Ecto neural progenitor cell (in vitro differentiated cells): Measurements from ENCODE around the gene IP6K3.

Source experiments
- DNase-seq: peaks from one replicate; pipeline ENCODE4 v3.0.0-alpha.2; 2018; ENCODE audit warnings: low spot score

Gene IP6K3

DNA sequence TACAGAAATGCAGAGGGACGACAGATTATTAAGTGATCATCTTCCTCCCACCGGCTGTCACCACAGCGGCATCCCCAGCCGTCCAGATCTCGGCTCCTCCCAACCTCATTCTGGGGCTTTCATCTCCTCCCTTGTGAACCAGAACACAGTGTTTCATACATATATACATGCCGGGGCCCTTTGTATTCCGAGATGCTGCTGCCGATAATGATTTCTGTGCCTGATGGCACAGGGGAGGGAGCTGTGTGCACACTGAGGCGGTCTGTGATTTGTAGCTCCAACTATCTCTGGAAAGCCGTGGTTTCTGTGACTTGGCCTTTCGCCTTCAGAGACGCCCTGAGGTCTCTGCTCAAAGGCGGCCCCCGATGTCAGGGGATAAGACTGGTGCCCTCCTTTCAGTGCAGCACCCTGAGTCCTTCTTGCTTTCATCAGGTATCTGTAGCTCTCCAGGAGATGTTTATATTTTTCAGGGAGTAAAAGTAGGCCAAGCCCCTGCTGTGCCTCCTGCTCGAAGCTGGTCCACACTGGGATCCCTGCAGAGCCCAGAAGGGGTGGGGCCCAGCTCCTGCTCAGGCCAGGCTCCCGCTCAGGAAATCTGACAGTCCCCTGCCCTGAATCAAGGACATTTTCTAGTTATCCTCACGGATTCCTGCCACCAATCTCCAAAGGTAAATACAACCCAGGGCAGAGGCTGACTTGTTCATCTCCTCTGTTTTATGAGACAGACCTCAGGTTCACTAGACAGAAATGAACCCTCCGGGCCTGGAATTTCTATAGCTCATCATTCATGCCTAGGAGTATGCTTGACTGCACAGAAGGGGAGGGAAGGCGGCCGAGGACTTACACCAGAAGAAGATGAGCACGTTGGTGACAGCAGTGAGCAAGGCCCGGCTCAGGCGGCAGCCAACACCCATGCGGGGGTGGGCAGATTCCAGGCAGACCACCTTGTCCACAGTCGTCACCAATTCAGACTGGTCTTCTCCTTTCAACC, 31.0 kb upstream of the IP6K3 start:
- no peak for DNase-seq

DNA sequence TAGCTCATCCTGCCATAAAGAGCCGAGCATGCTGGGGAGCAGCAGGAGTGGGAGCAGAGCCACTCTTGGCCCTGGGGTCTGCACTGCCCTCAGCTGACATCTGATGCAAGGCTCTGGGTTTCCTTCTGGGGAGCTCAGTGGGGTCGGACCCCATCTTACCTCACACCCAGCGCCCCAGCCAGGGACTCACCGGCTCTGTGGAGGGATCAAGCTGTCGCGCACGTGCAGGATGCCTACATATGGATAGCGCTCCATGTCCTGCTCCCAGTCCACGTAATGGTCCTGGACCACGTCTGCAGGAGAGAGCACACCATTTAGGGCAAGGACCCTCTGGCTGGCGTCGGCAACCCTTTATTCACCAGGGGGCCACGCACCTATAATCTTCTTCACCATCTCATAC, 30.1 kb upstream of the IP6K3 start:
- DNase-seq = no peak

DNA sequence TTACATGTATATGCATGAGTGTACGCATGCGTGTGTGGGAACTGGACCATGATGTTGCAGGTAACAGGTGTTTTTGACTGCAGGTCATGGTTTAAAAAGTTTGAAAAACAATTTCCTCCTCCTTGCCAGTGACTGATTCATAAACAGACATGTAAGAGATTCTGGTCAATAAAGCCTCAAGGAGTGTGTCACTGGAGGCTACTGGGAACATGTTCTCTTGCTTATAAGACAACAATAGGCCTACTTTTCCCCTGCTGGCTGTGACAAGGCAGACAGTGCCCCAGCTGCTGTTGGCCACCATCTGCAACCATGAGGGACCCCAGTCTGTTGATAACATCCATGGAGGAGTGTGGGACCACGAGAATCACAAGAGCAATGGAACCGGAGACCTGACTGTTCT, 29.5 kb upstream of the IP6K3 start:
- no peak for DNase-seq

DNA sequence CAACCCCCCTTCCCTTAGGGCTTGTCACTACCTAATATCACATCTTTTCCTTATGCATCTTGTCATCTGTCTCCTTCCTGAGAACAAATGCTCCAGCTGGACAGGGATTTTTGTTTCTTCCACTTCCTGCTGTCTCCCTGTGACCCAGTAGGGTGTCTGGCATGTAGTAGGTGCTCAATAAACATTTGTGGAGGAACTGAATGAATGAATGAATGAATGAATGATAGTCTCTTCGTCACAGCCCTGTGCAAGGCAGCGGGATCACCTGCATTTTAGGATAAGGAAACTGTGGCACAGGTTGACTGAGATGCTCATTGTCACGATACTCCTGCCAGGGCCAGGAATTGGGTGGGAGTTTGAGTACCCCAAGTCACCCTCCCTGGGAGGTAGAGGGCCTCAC, 28.1 kb upstream of the IP6K3 start:
- DNase-seq = no peak

DNA sequence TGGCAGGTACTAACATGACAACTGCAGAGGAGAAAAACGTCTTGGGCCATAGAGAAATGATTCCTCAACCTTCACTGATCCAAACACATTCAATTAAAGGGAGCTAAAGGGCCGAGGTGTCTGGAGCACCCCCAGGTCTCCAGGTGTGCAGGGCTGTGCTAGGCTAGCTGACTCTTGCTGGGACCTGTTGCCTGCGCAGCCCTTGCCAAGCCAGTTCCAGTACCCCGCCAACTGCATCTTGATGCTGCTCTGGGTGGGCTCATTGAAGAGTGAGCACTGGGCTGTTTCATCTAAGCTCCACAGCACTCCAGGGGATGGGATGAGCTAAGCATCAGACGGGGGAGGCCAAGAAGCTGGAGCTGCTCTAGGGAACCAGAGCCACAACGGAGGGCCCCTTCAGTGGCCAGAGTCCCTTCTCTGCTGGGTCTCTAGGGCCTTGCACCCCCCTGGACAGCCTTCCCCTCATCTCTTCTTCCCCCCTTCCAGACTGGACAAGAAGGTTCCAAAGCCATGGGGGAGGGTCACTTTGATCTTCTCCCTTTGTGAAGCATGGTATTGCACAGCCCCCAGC, 26.3 kb upstream of the IP6K3 start:
- no peak for DNase-seq

DNA sequence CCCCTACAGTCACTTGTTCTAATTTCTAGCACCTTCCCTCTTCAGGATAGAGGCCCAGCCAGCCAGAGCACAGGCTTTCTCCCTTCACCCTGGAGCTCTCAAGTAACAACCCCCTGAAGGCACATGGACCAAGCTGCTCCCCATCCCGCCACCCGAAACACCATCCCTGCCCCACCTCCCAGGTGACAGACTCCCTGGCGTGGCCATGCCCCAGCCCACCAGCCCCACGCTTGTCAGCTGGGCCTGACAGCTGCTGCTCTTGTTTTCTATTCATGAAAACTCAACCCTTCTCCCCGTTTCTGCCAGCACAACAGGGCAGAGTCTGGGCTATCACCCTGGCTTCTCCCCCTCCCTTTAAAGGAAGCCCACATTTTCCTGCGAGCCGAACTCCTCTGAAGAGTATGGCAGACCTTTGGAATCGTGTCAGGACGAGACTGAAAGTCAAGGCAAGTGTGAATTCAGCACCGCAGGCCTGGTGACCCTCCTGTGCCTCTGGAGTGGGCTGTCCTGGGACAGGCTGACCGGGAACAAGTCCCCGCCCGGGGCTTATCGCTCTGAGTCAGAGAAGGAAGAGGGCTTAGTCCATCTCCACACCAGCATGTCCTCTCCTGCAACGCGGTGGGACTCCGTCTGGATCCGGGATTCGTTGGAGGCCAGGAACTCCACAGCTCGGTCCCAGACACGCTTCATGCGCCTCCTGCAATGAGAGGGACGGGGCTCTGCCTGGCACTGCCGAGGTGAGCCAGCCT, 25.6 kb upstream of the IP6K3 start:
- DNase-seq = no peak

DNA sequence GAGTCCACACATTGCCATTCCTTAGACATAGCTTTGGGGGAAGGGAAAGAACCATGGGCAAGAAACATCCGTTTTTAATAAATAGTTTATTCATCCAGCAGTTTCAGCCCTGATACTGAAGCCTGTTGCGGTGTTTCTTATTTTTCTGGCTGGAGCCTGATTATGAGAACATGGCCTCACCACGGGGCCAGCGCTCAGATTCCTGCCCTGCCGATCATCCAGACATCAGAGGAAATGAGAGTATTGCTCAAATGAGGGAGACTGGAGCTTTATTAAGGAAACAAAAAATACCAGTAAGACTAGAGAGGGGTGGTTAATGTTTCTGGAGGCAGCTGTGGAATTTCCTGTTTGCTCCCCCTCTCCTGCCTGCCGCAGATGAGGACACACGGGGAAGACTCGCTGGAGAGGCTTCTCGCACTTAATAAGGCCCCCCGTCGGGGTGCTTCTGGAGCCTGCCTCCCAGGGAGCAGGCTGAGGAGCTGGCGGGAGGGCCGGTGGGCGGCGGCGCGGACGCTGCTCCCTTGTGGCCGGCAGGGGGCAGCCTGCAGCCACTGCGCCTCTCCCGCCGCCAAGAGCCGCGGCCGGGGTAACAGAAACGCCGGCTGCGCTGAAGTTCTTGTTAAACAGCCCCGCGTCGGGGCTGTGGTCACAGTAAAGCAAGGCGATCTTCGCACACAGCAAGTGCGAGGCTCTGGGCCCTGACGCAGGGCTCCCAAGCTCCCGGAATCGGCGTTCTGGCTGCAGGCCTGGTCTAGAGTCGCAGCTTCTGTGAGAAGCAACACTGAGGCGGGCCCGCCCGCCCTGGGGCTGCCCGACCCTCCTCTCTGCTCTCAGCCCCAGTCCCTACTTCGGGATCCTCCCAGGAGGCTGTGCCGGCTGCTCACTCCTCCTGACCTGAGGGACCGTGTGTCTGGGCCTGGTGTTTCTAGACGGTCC, 24.7 kb upstream of the IP6K3 start:
- peak; percentile 85 for DNase-seq

DNA sequence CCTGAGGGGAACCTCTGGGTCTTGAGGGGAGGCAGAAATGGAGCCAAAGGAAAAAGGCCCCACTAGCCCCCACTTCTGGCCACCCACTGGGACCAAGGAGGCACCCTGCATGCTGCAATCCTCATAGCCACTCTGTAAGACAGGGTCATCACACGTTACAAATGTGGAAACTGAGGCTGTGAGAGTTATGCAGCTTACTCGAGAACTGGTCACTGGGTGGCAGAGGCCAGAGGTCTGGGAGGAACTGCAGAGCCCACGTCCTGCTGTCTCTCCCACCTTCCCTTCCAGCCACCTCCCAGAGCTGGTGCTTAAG, 24.1 kb upstream of the IP6K3 start:
- no peak for DNase-seq

DNA sequence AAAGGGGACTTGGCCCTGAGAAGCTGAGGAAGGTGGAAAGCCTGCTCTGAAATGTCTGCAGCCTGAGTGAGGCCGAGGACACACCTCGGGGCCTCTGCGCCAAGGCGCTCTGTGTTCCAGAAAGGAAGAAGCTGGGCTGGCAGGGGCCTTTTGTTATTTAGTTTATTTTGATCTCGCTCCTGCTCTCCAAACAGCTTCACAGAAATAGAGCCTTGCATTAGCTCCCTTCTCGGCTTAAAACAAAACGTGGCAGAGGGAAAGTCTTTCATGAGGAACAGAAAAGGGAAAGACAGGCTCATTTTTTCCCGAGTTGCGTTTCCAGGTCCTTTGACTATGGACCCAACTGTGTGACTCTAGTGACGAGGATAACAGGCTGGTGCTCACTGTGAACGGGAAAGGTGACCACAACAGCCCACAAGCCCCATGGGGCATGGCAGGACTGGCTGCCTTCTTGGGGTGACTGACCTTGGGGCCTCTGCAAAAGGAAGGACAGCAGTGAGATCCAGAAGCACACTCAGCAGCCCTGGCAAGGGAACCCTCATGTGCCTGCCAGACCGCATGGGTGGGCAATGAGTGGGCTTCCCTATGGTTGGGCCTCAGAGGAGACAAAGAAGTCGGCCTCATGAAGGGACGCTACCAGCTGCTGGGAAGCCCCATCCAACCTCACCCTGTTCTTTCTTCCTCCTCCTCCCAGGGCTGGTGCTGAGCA, 23.6 kb upstream of the IP6K3 start:
- DNase-seq = no peak

DNA sequence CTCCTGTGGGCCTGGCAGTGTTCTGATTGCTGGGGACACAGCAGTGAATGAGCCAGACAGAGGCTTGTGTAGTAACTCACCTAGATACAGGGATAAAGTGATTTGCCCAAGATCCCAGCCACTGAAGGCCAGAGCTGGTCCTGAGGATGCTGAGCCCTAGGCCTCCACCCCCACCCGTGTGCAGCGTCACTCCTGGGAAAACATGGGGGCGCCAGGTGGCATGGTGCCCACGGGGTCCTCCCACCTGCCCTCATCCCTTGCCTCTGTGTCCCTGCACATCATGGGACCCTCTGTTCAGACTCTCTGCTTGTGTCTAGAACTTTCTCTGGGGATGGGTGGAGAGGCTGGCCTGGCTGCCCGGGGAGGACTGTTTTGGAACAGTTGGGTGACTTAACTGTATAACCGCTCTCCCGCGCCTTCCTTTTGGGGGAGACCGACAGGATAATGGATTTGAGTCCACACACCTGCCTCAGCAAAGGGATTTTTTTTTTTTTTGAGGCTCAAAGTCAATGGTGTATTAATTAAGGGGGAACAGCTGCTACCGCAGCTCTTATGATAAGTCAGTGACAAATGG, 22.6 kb upstream of the IP6K3 start:
- no peak for DNase-seq

DNA sequence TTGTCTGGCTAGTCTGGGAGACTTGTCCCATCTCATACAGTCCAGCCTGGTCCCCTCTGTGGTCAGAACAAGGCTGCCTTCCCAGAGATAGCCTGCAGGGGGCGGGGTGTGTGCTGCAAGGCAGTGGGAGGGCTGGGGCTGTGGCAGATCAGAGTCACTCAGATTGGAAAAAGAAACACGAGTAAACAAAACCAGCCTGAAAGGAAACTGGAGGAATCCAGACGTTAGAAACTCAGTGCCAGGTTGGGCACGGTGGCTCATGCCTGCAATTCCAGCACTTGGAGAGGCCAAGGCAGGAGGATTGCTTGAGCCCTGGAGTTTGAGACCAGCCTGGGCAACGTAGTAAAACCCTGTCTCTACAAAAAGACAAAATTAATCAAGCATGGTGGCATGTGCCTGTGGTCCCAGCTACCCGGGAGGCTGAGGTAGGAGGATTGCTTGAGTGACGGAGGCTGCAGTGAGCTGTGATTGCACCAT, 22.0 kb upstream of the IP6K3 start:
- peak; percentile 90 for DNase-seq

DNA sequence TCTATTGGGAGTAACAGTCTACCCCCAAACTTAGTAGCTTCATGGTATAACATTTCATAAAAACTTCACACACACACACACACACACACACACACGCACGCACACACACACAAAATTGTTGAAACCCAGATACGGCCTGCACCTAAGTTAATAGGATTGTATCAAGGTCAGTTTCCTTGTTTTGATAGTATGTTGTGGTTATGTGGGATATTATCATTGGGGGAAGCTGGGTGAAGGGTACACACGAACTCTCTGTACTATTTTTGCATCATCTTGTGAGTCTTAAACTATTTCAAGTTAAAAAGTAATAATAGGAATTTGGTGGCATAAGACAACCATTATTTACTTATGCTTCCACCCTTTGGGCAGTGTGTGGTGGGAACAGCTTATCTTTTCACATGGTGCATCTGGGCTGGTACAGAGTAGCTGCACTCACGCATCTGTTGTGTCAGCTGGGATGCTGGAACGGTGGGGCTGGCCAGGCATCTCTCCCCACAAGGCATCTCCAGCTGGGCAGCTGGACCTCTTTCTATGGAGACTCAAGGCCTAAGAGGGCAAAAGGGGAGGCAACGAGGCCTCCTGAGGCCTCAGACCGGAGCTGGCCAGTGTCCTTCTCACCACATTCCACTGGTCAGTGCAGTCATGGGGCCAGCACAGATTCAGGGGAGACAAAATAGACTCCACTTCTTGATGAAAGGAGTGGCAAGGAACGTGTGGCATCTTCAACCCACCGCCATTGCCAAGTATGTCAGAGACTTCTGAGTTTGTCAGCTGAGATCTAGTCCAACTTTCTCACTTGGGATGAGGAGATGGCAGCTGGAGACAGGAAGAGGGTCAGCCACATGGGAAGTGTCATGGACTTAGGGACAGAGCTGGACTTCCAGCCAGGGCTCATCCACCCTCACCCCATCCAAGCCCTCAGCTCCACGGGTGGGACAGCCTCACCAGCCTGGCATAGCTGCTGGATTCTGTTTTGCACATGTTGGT, 20.5 kb upstream of the IP6K3 start:
- no peak for DNase-seq

DNA sequence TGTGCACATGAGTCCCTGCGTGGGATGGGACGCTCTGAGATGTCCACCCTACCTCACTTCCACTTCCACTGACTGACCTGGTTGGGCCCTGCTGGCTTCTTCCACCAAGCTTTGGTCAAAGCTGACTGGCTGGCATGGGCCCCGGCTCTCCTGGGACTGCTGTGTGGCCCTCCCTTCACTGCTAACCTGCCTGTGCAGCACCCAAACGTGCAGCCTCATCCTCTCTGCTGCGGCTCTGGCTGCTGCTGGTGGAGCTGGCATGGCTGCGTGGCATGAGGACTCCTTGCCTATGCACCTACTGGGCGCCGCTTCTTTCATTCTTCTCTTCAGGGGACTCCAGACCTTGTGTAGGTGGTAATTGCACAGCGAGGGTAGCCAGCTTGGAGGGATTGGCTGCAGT, 18.7 kb upstream of the IP6K3 start:
- DNase-seq = no peak

DNA sequence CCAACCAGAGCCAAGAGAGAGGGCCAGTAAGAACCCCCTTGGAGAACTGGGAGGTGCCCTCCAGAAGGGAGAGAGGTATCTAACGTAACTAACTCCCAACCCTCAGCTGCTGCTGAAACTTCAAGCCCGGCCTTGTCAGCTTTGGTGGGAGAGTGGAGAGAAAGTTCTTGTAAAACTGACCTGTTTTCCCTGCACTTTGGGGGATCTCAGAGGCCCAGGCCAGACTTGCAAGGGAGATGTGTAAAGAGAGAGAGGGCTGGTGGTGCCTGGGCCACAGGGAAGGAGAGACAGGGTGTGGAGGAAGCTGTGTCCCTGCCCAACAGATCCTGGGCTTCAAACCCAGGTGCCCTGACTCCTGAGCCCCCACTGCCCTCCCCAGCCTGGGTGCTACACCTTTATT, 17.3 kb upstream of the IP6K3 start:
- no peak for DNase-seq

DNA sequence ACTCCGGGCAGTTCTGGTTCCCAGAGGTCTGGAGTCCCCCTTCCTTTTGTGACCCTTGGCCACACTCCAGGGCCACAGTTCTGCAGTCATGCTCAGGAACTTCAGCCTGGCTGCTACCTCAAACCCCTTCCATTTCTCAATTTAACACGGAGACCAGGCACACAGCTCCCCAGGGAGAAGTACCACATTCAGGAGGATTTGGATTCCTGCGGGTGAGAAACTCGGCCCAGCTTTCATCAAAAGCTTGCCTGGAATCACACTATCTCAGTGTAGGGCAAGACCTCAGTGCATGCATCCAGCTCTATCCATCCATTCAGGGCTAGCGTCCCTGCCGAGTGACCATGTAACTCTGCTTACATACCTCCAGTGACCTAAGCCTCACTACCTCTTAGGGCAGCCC, 16.8 kb upstream of the IP6K3 start:
- DNase-seq = no peak

DNA sequence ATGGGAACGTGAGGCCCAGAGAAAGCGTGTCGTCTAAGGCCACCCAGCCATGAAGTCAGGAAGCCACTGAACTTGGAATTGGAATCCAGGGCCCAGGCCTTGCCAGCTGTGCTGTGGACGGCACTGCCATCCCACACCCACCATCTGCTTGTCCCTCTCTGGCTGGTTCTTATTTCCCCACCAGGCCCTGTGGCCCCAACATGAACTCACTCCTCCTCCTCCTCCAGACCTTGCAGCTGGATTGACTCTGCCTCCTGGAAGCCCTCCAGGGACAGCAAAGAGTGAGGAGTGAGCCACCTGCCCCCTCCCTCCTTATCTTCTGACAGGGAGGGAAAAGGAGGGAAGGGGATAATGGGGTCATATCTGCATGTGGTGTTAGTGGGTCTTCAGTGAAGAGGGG, 16.0 kb upstream of the IP6K3 start:
- no peak for DNase-seq

DNA sequence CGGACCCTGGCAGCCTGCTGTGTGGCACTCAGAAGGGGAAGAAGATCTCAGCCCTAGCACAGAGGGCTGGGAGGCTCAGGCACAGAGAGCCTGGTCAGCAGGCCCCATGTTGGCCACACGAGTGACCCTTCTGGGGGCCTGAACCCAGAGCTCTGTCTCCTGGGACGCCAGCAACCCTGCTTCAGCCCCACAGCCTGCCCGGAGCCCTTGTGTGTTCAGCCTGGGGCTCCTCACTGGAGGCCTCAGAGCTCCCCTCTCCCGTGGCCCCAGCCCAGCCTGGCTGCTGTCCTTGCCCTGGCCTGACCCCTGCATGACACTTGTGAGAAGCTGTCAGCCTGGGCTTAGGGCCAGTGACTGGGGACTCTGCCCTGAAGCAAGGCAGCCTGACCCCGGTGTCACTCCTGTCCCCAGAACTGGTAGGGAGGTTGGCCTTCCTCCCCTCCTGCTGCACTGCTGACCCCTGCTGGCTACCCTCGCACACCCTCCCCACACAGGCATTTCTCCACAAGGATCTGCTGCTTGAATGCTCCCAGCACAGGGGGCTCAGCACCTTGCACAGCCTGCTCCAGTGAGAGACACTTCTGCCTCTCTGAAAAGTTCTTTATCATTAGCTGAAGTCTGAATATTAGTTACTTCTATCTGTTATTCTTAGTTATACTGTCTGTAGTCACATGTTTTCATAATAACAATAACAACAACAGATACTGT, 15.4 kb upstream of the IP6K3 start:
- DNase-seq = peak; percentile 77

DNA sequence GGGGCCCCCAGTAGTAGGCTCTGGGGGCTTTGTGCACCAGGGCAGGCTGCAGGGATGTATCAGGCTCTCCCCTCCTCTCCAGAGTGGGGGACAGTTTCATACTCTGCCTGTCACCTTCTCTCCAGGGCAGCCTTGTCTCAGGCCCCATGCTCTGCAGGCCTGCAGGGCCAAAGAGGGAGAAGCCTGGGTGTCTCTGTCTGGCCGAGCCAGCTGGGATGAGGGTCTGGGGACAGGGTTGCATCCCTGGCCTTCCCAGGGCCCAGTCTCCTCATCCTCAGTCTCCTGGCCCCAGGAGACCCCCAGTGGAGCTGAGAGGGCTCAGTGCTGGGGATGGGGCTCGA, 14.8 kb upstream of the IP6K3 start:
- DNase-seq = no peak
